HEK293T (cell line): ENCODE measurements around the gene ZNF441.

Experiments used
- ARNT ChIP-seq: fragments of 450-650 bp; IDR thresholded peaks from 2 replicates; pipeline ENCODE4 v1.6.1; 2017; ENCODE audit warnings: mild to moderate bottlenecking
- CTBP1 ChIP-seq: fragments of 450-650 bp; IDR thresholded peaks from 2 replicates; pipeline ENCODE4 v1.6.1; 2016; ENCODE audit warnings: borderline replicate concordance
- ELF4 ChIP-seq: fragments of 450-650 bp; IDR thresholded peaks from 2 replicates; pipeline ENCODE4 v1.6.1; 2017; ENCODE audit warnings: antibody characterized with exemption
- FOXA1 ChIP-seq: fragments of 450-650 bp; IDR thresholded peaks from 2 replicates; pipeline ENCODE4 v1.6.1; 2016; ENCODE audit warnings: mild to moderate bottlenecking
- FOXK2 ChIP-seq: fragments of 450-650 bp; IDR thresholded peaks from 2 replicates; pipeline ENCODE4 v1.6.1; 2016; ENCODE audit warnings: mild to moderate bottlenecking
- FOXM1 ChIP-seq: fragments of 450-650 bp; IDR thresholded peaks from 2 replicates; pipeline ENCODE4 v1.6.1; 2017; ENCODE audit warnings: mild to moderate bottlenecking, borderline replicate concordance
- HDGF ChIP-seq: fragments of 450-650 bp; IDR thresholded peaks from 2 replicates; pipeline ENCODE4 v1.6.1; 2017; ENCODE audit warnings: antibody characterized with exemption, borderline replicate concordance
- L3MBTL2 ChIP-seq: fragments of 450-650 bp; conservative IDR thresholded peaks from 2 replicates; pipeline ENCODE4 v1.6.1; 2016; ENCODE audit warnings: mild to moderate bottlenecking
- LEF1 ChIP-seq: fragments of 450-650 bp; IDR thresholded peaks from 2 replicates; pipeline ENCODE4 v1.6.1; 2017; ENCODE audit warnings: mild to moderate bottlenecking, borderline replicate concordance
- SP1 ChIP-seq: fragments of 450-650 bp; IDR thresholded peaks from 2 replicates; pipeline ENCODE4 v1.6.1; 2017
- TARDBP ChIP-seq: fragments of 450-650 bp; IDR thresholded peaks from 2 replicates; pipeline ENCODE4 v1.6.1; 2016

- TF ChIP-seq TARDBP (no peak), CTBP1 (no peak), SP1 (no peak), HDGF (no peak), FOXM1 (no peak), FOXK2 (no peak), ELF4 (no peak), L3MBTL2 (no peak), ARNT (no peak), FOXA1 (no peak), LEF1 (no peak)
Observed at GRCh38 chr19:11832253-11832912, 65.6 kb downstream of the ZNF441 start.
